Retinal pigment epithelial cell (primary cell): ENCODE data around the gene KLC4.

Experiments used
- DNase-seq: peaks from one replicate; pipeline ENCODE4 v3.0.0-alpha.2; 2010; ENCODE audit warnings: low read depth
- H3K4me3 ChIP-seq: 2 replicates; pipeline ENCODE4 v1.5.1; 2011; ENCODE audit warnings: mild to moderate bottlenecking, low read length, control low read depth, moderate library complexity
- TF ChIP-seq, protein P1 (sequence below): conservative IDR thresholded peaks from 2 replicates; pipeline ENCODE4 v1.5.1; 2011; ENCODE audit warnings: low read depth, low read length, control low read depth, inconsistent platforms

The KLC4 gene

DNA sequence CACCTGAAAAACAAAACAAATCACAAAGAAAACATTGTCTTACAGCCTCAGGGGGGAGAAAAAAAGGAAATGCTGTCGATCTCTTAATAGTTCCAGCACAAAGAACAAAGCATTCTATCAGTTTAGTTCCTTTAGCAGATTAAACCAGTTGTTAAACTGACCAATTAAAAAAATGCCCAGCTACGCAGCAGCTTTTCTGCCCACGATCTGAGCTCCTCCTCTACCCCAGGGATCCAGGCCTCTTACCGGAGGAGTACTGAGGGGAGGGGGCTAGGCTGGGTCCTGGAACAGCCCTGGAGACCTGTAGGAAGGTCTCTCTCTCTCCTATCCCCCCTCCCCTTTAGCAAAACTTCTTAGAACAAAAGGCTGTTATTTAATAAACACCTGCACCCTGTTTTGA is 30.0 kb downstream of the KLC4 start:
- TF ChIP-seq, protein P1, sequence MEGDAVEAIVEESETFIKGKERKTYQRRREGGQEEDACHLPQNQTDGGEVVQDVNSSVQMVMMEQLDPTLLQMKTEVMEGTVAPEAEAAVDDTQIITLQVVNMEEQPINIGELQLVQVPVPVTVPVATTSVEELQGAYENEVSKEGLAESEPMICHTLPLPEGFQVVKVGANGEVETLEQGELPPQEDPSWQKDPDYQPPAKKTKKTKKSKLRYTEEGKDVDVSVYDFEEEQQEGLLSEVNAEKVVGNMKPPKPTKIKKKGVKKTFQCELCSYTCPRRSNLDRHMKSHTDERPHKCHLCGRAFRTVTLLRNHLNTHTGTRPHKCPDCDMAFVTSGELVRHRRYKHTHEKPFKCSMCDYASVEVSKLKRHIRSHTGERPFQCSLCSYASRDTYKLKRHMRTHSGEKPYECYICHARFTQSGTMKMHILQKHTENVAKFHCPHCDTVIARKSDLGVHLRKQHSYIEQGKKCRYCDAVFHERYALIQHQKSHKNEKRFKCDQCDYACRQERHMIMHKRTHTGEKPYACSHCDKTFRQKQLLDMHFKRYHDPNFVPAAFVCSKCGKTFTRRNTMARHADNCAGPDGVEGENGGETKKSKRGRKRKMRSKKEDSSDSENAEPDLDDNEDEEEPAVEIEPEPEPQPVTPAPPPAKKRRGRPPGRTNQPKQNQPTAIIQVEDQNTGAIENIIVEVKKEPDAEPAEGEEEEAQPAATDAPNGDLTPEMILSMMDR, result no peak
- DNase-seq, result no peak
- H3K4me3 ChIP-seq, result no peak overlapping the region

DNA sequence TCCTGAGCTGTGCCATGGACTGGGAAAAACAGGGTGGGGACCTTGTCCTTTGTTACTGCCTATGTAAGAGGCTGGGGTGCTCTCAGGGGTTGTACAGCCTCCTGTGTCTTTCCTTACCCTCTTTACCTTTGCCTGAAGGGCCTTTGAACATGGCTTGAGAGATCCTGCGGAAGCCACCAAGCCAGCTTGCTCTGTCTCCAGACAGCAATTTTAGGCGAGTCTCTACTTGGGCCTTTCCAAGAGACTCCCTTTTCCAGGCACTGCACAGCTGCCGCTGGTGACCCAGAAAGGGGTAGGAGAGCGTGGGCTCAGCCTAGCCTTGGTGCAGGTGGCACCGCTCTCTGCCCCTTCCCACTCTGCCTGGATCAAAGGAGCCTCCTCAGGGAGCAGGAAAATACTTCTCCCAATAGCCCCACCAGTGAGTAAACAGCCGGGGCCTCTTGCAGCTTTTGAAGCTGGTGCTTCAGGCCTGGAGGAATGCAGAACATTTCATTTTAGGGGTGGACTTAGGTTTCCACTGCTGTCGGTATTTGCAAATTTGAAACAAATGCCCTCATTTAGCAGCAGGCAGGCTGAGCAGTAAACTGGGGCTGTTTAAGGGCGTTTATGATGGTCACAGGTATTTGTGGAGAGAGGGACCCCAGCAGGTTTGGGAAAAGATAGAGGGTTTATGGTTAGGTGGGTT is 30.6 kb downstream of the KLC4 start:
- H3K4me3 ChIP-seq, result no peak overlapping the region
- no peak for DNase-seq
- TF ChIP-seq, protein P1, result no peak

DNA sequence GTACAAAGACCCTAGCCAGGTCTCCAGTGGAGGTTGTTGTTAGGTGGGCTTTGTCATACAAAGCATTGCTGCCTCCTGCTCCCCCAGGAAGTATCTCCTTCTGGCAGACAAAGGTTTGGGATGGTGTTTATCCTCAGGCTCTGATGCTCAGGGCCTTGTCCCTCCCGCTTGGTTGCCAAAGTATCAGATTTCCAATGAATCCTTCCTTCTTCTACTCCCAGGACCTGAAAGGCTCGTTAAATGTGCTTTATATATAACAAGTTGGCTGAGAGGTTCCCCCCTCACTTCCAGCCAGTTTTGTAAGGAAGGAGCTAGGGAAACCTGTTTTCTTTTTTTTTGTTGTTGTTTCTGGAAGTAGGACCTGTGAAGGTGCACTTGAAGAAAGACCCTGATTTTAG is 31.1 kb downstream of the KLC4 start:
- no peak overlapping the region for H3K4me3 ChIP-seq
- TF ChIP-seq, protein P1, result no peak
- DNase-seq, result no peak

DNA sequence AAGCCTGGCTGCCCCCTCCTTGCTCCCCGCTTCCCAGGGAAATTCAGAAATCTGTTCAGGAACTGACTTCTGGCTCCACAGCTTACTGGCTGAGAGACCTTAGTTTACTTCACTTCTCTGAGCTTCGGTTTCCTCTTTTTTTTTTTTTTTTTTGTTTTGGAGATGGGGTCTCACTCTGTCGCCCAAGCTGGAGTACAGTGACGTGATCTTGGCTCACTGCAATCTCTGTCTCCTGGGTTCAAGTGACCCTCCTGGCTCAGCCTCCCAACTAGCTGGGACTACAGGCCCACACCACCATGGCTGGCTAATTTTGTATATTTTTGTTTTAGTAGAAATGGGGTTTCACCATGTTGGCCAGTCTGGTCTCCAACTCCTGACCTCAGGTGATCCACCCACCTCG is 31.6 kb downstream of the KLC4 start:
- TF ChIP-seq, protein P1, result no peak
- no peak overlapping the region for H3K4me3 ChIP-seq
- DNase-seq, result no peak

DNA sequence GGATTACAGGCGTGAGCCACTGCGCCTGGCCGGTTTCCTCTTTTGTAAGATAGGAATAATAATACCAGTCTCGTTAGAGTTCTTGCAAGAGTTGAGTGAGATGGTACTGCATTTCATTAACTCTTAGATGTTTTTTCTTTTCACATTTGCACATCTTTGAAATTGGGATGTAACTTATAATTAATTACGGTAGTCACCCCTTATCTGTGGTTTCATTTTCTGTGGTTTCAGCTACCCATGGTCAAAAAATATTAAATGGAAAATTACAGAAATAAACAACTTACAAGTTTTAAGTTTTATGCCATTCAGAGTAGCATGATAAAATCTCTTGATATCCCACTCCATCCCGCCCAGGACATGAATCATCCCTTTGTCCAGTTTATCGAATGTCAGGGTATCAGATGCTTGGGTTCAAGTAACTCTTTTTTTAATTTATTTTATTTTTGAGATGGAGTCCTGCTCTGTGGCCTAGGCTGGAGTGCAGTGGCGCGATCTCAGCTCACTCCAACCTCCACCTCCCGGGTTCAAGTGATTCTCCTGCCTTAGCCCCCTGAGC is 32.1 kb downstream of the KLC4 start:
- H3K4me3 ChIP-seq, result no peak overlapping the region
- TF ChIP-seq, protein P1, result no peak
- DNase-seq, result no peak

DNA sequence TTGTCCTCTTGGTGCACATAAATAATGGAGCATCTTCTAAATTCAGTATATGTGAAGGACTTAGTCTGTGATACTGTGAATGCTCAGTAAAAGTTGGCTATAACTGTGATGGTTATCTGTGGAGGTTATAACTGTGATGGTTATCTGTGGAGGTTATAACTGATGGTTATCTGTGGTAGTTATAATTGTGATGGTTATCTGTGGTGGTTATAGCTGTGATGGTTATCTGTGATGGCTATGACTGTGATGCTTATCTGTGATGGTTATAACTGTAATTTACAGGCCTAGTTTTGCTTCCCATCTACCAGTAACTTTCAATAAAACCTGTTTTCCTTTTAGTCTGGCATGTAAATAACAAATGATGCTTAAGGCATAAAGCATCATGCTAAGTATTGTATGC is 33.2 kb downstream of the KLC4 start:
- TF ChIP-seq, protein P1, result no peak
- DNase-seq, result no peak
- no peak overlapping the region for H3K4me3 ChIP-seq

DNA sequence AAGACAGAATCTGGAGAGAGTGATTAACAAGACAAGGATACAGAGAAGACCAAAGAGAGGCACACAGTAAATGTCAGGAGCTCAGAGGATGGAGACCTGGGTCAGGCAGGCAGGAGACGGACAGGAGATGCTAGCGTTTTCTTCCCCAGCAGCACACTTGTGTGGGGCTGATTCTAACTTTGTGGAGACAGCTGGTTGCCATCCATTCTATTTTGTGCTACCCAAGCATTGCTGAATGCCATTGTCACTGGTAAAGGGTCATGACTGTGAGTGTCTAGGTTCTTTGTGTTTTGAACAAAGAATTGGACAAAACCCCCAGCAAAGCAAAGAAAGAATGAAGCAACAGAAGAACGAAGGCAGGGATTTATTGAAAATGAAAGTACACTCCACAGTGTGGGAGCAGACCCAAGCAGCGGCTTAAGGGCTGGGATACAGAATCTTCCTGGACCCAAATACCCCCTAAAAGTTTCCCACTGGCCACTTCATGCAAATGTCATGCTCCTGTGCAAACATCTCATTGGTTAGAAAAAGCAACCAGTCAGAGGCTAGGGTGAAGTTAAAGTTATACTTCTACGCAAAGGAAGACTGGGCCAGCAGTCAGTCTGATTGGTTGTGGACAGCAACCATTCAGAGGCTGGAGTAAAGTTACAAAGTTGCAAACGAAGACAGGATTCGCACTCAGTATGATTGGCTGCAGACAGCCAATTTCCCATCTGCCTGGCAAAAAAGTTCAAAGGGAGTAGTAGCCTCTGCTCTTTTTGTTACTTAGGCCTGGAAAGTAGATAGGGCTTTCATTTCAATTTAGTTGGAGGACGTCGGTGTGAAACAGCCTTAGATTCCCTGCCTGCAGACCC is 34.2 kb downstream of the KLC4 start:
- TF ChIP-seq, protein P1, result no peak
- no peak for DNase-seq
- H3K4me3 ChIP-seq, result no peak overlapping the region
